ENCODE results near the gene PACRG.

The PACRG gene

GRCh38 chr6:163149279-163149848 is 421.6 kb downstream of the PACRG start:
- DNase-seq, result no peak

DNA sequence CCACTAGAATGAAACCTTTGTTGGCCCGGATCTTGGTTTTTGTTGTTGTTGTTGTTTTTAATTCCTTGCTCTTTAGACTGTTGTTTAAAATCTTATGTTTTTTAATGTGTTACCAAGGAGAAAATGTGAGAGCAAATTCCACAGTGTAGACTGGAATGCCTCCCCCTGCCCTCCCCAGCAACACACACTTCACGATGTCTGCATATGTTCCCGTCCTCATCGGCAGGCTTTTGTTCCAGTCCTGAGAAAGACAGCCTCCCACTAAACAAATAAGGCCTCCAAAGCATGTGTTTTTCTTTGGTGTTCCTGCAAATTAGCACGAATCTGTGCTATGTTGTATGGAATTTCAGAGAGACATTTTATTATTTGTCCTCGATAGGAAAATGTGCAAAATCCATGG is 423.4 kb downstream of the PACRG start:
- no peak for DNase-seq

DNA sequence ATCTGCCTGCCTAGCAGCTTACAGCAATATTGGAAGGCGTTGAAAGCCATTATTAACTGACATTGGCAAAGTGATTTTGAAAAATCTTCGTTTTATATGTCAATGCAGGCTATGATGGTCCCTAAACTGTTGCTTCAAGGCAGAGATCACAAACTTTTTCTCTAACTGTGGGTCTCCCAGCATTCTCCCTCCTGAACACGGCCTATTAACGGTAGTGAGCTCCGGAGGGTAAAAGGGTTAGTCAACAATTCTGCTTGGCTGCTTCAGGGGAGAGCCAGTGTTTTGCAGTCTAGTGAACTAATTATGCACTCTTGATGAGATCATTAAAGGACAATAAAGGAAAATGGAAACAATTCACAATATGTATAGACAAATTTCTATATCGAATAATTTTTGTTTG is 424.9 kb downstream of the PACRG start:
- DNase-seq, result no peak

GRCh38 chr6:163159110-163159509 is 431.3 kb downstream of the PACRG start:
- no peak for DNase-seq

GRCh38 chr6:163159689-163160088 is 431.9 kb downstream of the PACRG start:
- no peak for DNase-seq

DNA sequence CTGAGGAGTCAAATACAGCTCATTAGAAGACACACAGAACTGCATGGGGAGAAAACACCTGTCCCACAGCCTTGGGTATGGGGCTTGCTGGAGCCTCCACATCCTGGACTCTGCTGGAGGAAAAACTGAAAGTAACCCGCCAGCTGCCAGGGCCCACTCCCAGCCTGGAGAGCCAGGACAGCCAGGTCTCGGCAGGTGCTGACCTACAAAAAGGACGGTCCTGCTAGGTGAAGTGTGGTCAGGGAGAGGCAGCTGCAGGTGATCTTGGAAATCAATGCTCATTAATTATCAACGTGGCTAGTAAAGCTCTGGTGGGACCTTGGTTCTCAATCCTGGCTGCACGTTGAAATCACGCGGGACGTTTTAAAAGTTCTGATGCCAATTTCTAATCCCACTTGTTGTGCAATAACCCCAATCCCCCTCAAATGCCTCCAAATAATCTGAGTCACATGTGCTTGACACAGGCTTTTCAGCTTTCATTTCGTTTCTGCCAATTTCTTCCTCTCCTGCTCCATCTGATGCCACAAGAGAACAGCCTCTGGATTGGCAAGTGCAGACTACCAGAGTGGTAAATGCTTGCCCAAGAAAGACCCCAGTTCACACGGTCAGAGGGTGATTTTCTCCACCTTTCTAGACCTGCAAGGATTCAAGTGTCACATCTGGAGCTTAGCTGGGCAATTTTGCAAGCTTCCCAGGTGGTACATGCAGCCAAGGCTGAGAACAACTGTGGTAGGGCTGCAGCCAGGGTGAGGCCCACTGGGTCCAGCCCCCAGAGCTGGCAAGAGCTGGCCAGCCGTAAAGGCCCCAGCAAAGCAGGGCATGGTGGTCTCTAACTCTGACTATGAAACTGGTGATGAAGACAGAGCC is 434.5 kb downstream of the PACRG start:
- no peak for DNase-seq

GRCh38 chr6:163162874-163163213 is 435.1 kb downstream of the PACRG start:
- DNase-seq, result no peak

- DNase-seq, result no peak
Measured at GRCh38 chr6:163164175-163164900, 436.6 kb downstream of the PACRG start.

GRCh38 chr6:163165155-163165910 is 437.6 kb downstream of the PACRG start:
- no peak for DNase-seq

GRCh38 chr6:163165922-163166321 is 438.1 kb downstream of the PACRG start:
- no peak for DNase-seq

DNA sequence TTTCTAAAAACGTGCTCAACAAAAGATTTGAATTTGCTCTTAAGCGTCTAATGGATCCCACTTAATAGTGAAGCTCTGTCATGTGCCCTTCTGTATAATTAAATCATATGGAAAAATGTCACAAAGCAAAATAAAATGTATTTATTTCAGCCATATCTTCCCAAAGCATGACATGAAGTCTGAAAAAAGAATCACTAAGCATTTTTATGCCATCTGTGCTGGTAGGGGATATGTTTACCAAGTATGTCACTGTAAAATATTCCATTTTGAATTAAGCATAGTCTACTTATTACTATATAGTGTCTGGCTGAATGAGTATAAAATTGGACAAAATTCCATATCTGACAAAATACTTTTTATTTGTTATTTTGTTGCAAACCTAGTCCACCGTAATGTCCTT is 438.7 kb downstream of the PACRG start:
- DNase-seq, result no peak

DNA sequence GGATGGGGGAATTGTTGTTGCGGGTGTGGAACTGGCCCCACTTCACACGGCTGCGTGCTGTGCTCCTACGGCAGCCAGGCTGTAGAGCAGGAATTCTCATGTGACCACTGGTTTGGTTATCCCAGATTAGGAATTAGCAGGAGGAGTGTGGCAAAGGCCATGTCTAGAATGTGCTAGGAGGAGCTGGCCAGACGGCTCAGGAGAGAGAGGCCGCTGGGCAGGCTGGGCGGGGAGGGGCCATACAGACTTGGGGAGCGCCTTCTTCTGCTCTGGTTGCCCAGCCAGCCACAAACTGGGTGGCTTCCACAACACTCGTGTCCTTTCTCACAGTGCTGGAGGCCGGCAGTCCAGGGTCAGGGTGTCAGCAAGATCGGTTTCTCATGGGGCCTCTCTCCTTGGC is 441.7 kb downstream of the PACRG start:
- no peak for DNase-seq

DNA sequence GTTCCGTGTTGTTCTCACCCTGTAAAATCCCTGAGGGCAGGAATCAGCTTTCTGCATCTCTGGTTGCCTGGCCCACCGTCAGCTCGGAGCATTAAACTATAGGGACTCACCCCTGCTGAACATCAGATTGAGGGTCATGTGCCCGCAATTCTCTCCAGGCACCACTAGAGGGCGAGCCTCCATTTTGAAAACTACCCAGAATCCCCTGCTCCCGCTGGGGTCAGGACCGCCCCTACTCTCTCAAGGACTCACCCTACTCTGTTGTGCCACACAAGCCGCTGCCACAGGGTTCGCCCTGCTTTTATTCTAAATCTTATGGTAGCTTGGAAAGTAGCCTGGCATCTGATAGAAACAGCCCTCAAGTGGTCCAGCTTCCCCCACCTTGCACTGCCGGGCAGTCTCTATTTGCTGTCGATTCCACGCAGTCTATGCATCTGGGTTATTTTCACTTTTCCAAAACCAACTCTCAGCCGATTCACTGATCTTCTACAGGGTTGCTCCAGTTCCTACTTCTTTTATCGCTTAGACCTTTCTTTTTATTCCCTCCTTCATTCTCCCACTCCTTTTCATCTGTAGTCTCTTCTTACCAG is 442.6 kb downstream of the PACRG start:
- no peak for DNase-seq

DNA sequence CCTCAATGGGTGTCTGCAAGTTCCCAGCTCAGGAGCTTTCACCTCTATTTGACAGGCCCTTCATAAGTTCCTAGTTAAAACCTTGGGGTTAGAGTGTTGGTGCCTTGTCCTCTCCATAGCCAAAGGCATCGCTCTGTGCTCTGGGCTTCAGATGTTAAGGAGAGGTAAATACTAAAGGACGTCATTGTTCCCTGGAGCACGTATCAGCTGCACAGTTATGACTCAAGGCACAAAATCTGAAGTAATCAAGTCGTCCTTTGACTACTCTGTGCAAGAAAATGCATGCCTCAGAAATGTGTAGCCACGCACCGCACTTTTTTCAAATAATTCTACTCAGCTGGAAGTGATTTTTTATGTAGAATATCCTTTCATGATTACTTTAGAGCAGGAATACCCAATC is 446.0 kb downstream of the PACRG start:
- DNase-seq, result no peak

DNA sequence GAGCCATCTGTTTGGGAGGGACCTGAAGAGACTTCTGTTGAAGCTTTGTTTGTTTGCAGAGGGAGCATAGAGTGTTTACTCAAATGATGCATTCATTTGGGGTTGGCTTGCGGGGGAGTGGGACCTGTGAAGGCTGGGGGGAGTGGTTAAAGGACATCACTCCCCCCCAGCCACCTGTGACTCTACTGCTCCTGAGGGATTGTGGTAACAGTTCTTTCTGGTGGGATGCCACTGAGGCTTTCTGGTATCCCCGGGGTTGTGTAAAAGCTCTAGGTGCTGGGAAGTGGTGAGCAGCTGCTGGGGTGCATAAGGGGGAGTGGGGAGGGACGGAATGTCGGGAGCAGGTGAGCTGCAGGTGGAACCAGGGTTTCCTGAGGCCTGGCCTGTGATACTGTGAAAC is 447.5 kb downstream of the PACRG start:
- DNase-seq, result no peak

GRCh38 chr6:163176097-163176496 is 448.3 kb downstream of the PACRG start:
- no peak for DNase-seq

DNA sequence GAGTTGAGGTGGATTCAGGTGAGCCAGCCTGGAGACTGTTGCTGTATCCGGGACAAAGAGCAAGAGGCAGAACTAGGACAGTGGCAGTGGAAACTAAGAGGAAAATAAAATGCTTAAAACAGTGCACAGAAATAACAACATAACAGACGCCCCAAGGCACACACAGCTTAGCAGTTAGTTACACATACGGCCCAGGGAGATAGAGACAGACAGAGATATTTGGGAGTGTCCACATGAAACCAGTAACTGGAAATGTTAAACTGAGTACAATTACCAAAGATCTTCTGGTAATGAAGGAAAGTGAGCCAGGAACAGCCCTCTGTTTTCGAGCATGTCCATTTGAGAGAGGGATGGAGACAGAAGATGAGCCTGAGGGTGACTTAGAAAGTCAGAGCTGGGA is 449.2 kb downstream of the PACRG start:
- no peak for DNase-seq

GRCh38 chr6:163177892-163178420 is 450.2 kb downstream of the PACRG start:
- DNase-seq, result no peak

DNA sequence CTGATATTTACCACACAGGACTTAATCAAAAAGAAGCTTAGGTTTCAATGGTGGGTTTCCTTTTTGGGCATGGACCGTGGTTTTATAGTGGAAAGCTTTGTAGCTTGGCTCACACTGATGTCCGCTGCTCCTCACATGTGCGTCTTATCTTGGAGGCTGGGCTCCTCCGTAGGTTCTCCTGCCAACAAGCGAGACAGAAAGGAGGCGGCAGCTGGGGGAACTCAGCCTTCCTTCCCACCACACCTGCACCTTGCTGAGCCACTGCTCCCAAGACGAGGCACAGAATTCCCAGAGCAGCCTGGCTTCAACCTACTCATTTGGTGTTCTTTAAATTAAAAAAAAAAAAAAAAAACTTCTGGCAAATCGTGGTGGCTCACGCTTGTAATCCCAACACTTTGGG is 451.3 kb downstream of the PACRG start:
- DNase-seq, result no peak

GRCh38 chr6:163179721-163180120 is 451.9 kb downstream of the PACRG start:
- no peak for DNase-seq

DNA sequence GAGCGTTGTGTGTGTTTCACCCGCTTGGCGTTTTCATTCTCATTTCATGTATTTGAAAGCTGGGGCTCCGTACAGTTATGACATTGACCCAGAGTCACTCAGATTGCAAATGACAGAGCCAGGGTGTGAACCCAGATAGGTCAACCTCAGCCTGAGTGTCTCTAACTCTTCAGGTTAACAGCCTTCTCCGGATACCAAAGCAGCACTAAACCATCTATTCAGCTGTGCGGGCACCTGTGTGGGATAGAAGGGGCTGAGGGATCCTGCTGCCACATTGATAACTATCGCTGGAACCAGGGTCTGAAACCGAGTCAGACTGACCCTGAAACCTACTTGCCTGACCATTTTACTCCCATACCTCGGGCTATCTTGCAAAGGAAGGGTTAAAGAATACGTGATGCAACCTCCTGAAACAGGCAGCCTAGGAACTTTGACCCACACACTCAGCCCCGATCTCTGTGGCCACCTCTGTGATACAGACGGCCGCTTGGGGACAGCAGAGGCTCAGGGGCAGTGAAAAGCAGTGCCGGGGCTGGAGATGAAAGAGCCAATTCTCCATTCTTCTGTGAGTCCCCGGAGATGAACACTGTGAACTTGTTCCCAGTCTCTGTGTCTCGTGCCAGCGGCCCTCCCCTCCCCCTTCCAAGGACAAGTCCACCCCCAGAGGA is 453.2 kb downstream of the PACRG start:
- no peak for DNase-seq

- DNase-seq, result no peak
Measured at GRCh38 chr6:163181666-163182180, 453.9 kb downstream of the PACRG start.
